Vagina (tissue), 2 donors: ENCODE measurements around the gene FAM117B. TPM values are rescaled to one million over a fixed set of nuclear protein-coding genes. Genes with fewer than 3 reads are reported as not detected.

Experiments used
- DNase-seq, 2 donors: peaks; one replicate each; pipeline ENCODE4 v3.0.0-alpha.2; 2017; ENCODE audit errors: extremely low spot score in 2 of 2
- H3K27ac ChIP-seq: fragments of 200-600 bp; sonication (generic); one replicate; pipeline ENCODE4 v1.5.1; 2019
- H3K27me3 ChIP-seq: fragments of 200-600 bp; sonication (generic); one replicate; pipeline ENCODE4 v1.5.1; 2019
- H3K36me3 ChIP-seq, 2 donors: fragments of 200-600 bp; sonication (generic); one replicate each; pipeline ENCODE4 v1.5.1; 2017 to 2019
- H3K4me1 ChIP-seq: fragments of 200-600 bp; sonication (generic); one replicate; pipeline ENCODE4 v1.5.1; 2019
- H3K4me3 ChIP-seq, 2 donors: fragments of 200-600 bp; sonication (generic); 1 replicate in 1 of 2; 2 replicates in 1 of 2; pipeline ENCODE4 v1.5.1; 2016 to 2019
- H3K9me3 ChIP-seq: fragments of 200-600 bp; sonication (generic); one replicate; pipeline ENCODE4 v1.5.1; 2019
- POLR2A ChIP-seq, 2 donors: fragments of 450-650 bp; IDR thresholded peaks; one replicate each; pipeline ENCODE4 v1.6.1; 2017; ENCODE audit warnings: antibody characterized with exemption in 2 of 2, mild to moderate bottlenecking in 2 of 2, moderate library complexity in 2 of 2
- POLR2AphosphoS5 ChIP-seq, 2 donors: sonication (generic); formaldehyde crosslinking; IDR thresholded peaks; one replicate each; pipeline ENCODE4 v1.9.0; 2017; ENCODE audit warnings: antibody characterized with exemption in 2 of 2, mild to moderate bottlenecking in 2 of 2, low read depth in 1 of 2; ENCODE audit not compliant: insufficient read depth in 1 of 2
- intact Hi-C: fragments of 100-400 bp; cut with DNase I; formaldehyde crosslinking; loops from one replicate; pipeline ENCODE4 v1.15.1; 2023
- total RNA-seq: library from RNA; depleted of rRNA; stranded (reverse); fragments of >200 nt; gene quantifications from one replicate; pipeline ENCODE4 v1.2.3, GENCODE V29; 2016
- TF ChIP-seq, protein P1 (sequence below), 3 experiments: fragments of 450-650 bp in 2 of 3; fragments of 200-600 bp in 1 of 3; sonication (generic) in 1 of 3; IDR thresholded peaks; one replicate each; pipeline ENCODE4 v1.5.1; 2017 to 2019; ENCODE audit warnings: antibody characterized with exemption in 3 of 3, mild to moderate bottlenecking in 2 of 3, moderate library complexity in 2 of 3

The FAM117B gene
- total RNA-seq, 1 donor from 2014 or later: 13.5 TPM

DNA sequence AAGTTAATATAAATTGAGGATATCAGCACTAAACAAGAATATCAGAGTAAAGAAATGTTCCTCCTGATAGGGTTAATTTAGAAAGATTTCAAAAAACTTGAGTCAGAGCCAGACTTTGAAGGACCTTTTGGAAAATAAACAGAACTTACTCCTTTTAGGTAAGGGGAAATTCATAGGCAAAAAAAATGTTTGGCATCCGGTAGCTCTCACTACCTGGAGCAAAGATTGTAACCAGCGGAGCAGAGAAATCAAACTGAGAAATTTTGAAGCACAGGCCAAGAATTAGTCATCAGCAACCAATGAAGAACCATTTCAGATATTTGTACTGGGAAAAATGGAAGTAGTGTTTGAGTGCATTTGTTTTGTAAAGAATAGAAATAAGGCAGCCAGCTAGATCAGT, 123.8 kb downstream of the FAM117B start:
- intact Hi-C loops: no loop called here
- TF ChIP-seq POLR2A (IDR thresholded peaks at IDR 0.05) (no peak), POLR2AphosphoS5 (IDR thresholded peaks at IDR 0.05; ENCODE audit: insufficient read depth in 1 of 2, low read depth in 1 of 2) (no peak)
- TF ChIP-seq, protein P1, sequence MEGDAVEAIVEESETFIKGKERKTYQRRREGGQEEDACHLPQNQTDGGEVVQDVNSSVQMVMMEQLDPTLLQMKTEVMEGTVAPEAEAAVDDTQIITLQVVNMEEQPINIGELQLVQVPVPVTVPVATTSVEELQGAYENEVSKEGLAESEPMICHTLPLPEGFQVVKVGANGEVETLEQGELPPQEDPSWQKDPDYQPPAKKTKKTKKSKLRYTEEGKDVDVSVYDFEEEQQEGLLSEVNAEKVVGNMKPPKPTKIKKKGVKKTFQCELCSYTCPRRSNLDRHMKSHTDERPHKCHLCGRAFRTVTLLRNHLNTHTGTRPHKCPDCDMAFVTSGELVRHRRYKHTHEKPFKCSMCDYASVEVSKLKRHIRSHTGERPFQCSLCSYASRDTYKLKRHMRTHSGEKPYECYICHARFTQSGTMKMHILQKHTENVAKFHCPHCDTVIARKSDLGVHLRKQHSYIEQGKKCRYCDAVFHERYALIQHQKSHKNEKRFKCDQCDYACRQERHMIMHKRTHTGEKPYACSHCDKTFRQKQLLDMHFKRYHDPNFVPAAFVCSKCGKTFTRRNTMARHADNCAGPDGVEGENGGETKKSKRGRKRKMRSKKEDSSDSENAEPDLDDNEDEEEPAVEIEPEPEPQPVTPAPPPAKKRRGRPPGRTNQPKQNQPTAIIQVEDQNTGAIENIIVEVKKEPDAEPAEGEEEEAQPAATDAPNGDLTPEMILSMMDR (IDR thresholded peaks at IDR 0.05): no peak
- H3K9me3 ChIP-seq: no peaks in the 10 kb centered on the region
- no peak for DNase-seq
- no peaks in the 10 kb centered on the region for H3K27me3 ChIP-seq
- H3K36me3 ChIP-seq: peaks cover 0 to 15% of the 10 kb centered on the region in 2 donors
- H3K4me3 ChIP-seq: no peak overlapping the region
- H3K27ac ChIP-seq: no peak overlapping the region
- no peaks in the 10 kb centered on the region for H3K4me1 ChIP-seq

DNA sequence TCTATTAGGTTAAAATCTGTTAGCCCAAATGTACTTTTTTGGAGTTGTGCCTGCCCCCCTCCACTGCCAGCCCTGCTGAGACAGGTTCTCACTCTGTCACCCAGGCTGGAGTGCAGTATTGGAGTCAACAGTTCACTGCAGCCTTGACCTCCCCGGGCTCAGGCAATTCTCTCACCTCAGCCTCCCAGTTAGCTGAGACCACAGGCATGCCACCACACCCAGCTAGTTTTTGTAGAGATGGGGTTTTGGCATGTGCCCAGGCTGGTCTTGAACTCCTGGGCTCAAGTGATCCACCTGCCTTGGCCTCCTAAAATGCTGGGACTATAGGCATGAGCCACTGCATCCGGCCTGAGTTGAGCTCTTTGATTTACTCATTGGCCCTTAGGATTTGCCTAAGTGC, 126.1 kb downstream of the FAM117B start:
- peaks cover 0 to 21% of the 10 kb centered on the region in 2 donors for H3K36me3 ChIP-seq
- TF ChIP-seq, protein P1 (IDR thresholded peaks at IDR 0.05): no peak
- TF ChIP-seq POLR2A (IDR thresholded peaks at IDR 0.05) (no peak), POLR2AphosphoS5 (IDR thresholded peaks at IDR 0.05; ENCODE audit: insufficient read depth in 1 of 2, low read depth in 1 of 2) (no peak)
- H3K27ac ChIP-seq: no peak overlapping the region
- H3K9me3 ChIP-seq: no peaks in the 10 kb centered on the region
- intact Hi-C loops: no loop called here
- no peaks in the 10 kb centered on the region for H3K27me3 ChIP-seq
- no peak overlapping the region for H3K4me3 ChIP-seq
- no peaks in the 10 kb centered on the region for H3K4me1 ChIP-seq
- DNase-seq: no peak

DNA sequence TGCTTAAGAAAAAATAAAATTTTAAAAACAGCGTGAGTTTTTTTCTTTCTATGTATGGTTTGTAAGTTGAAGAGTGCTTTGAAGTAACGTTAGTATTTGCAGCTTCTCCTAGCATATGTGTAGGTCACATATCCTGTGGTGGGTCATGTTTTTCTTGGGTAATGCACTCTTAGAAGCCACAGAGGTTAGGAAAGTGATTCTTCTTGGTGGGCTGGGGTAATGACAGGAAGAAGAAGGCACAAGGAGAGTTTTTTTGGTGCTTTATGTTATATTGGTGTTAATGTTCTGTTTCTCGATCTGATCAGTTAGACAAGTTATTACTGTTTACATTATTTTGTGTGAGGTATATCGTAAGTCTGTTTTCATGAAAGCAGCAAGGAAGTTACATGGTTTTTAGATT, 127.8 kb downstream of the FAM117B start:
- Histone ChIP-seq H3K27ac (no peak overlapping the region), H3K36me3 (peaks cover 0 to 16% of the 10 kb centered on the region in 2 donors), H3K4me1 (no peaks in the 10 kb centered on the region), H3K9me3 (no peaks in the 10 kb centered on the region), H3K4me3 (no peak overlapping the region), H3K27me3 (no peaks in the 10 kb centered on the region)
- TF ChIP-seq POLR2AphosphoS5 (IDR thresholded peaks at IDR 0.05; ENCODE audit: insufficient read depth in 1 of 2, low read depth in 1 of 2) (no peak), POLR2A (IDR thresholded peaks at IDR 0.05) (no peak)
- TF ChIP-seq, protein P1 (IDR thresholded peaks at IDR 0.05): no peak
- intact Hi-C loops: no loop called here
- no peak for DNase-seq

DNA sequence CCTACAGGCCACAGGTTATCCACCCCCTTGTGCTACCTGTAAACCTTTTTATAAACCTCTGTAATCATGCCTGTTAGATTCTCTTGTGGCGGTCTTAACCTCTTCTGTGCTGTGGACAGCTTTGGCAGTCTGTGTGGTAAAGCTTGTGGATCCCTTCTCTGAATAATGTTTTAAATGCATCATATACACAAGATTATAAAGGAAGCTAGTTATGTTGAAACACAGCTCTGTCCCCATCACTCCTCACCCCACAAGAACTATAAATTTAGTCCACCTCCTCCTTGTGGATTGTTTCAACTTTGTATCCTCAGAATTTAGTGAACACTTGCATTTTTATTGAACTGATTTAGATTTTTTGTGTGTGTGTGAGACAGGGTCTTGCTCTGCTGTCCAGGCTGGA, 129.1 kb downstream of the FAM117B start:
- Histone ChIP-seq H3K36me3 (peaks cover 0 to 16% of the 10 kb centered on the region in 2 donors), H3K27me3 (no peaks in the 10 kb centered on the region), H3K4me1 (no peaks in the 10 kb centered on the region), H3K4me3 (no peak overlapping the region), H3K27ac (no peak overlapping the region), H3K9me3 (no peaks in the 10 kb centered on the region)
- TF ChIP-seq, protein P1 (IDR thresholded peaks at IDR 0.05): no peak
- no peak for TF ChIP-seq POLR2A (IDR thresholded peaks at IDR 0.05)
- TF ChIP-seq POLR2AphosphoS5 (IDR thresholded peaks at IDR 0.05; ENCODE audit: insufficient read depth in 1 of 2, low read depth in 1 of 2): no peak
- DNase-seq: no peak
- intact Hi-C loops: no loop called here

DNA sequence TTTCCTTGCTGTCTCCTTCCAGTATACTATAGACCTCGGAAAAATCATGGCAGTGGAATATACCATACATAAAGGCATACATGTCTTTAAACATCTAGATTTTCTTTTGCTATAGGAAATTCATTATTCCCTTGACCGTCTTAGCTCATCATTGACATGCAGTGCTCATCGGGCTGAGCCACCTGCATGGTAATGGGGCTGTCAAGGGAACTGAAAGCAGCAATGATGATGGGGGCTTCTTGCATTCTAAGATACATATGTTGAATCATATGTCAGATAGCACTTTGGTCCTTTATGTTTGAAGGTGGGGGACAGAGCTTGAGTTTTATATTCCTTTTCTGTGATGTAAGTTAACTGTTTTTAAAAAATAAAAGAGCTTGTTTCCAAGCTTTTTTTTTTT, 130.2 kb downstream of the FAM117B start:
- H3K27me3 ChIP-seq: no peaks in the 10 kb centered on the region
- H3K36me3 ChIP-seq: peaks cover 0 to 7% of the 10 kb centered on the region in 2 donors
- TF ChIP-seq, protein P1 (IDR thresholded peaks at IDR 0.05): no peak
- TF ChIP-seq POLR2AphosphoS5 (IDR thresholded peaks at IDR 0.05; ENCODE audit: insufficient read depth in 1 of 2, low read depth in 1 of 2): no peak
- no peak overlapping the region for H3K4me3 ChIP-seq
- no peak for DNase-seq
- no peaks in the 10 kb centered on the region for H3K4me1 ChIP-seq
- H3K27ac ChIP-seq: no peak overlapping the region
- H3K9me3 ChIP-seq: no peaks in the 10 kb centered on the region
- intact Hi-C loops: no loop called here
